Activated T-helper 9 cell treated with anti-CD3 and anti-CD28 coated beads, Interleukin-2, amount 50 U/mL, for 16 hours (primary cell): ENCODE data around the gene PAFAH1B2.
"Not testable (repeated sequence)": the region's sequence is repeated elsewhere in the genome, so short reads cannot be mapped to it uniquely, and the experiment has no call there.

ENCODE experiments used
- DNase-seq: peaks from one replicate; pipeline ENCODE4 v3.0.0-alpha.2; 2020; ENCODE audit warnings: low read depth

Gene PAFAH1B2

GRCh38 chr11:117143871-117144476, at the start of gene PAFAH1B2:
PAFAH1B2 (plus strand) TSS chr11:117144287; CDS start chr11:117152448, 8,161 bp downstream.
- DNase-seq: peak; percentile 93

- no peak for DNase-seq
These were observed 49.3 kb upstream of the PAFAH1B2 start for GRCh38 chr11:117094776-117095175.

- DNase-seq: no peak
These were observed 48.6 kb upstream of the PAFAH1B2 start for GRCh38 chr11:117095284-117096161.

GRCh38 chr11:117096201-117096991, 47.7 kb upstream of the PAFAH1B2 start:
- DNase-seq: no peak

- no peak for DNase-seq
These were observed 47.1 kb upstream of the PAFAH1B2 start for GRCh38 chr11:117097014-117097388.

GRCh38 chr11:117097389-117098268, 46.5 kb upstream of the PAFAH1B2 start:
- DNase-seq: peak; percentile 30

- peak; percentile 95 for DNase-seq
These were observed 45.5 kb upstream of the PAFAH1B2 start, which contains the start of gene SIK3 for GRCh38 chr11:117098269-117099232. SIK3 (minus strand) TSS chr11:117098428; CDS start chr11:117098415, 13 bp downstream.

- no peak for DNase-seq
These were observed 44.4 kb upstream of the PAFAH1B2 start for GRCh38 chr11:117099696-117100095.

GRCh38 chr11:117100556-117100955, 43.5 kb upstream of the PAFAH1B2 start:
- DNase-seq: no peak

- DNase-seq: no peak
These were observed 36.1 kb upstream of the PAFAH1B2 start for GRCh38 chr11:117107701-117108590.

GRCh38 chr11:117110294-117110950, 33.7 kb upstream of the PAFAH1B2 start:
- DNase-seq: no peak

GRCh38 chr11:117112497-117112896, 31.6 kb upstream of the PAFAH1B2 start:
- not testable (repeated sequence) for DNase-seq

GRCh38 chr11:117112939-117113338, 31.1 kb upstream of the PAFAH1B2 start:
- DNase-seq: not testable (repeated sequence)

GRCh38 chr11:117117681-117118080, 26.4 kb upstream of the PAFAH1B2 start:
- no peak for DNase-seq

- DNase-seq: no peak
These were observed 22.9 kb upstream of the PAFAH1B2 start for GRCh38 chr11:117121176-117121575.

- DNase-seq: no peak
These were observed 21.5 kb upstream of the PAFAH1B2 start for GRCh38 chr11:117122556-117122955.

- DNase-seq: no peak
These were observed 17.7 kb upstream of the PAFAH1B2 start for GRCh38 chr11:117126223-117126965.
